OCI-LY3 (cell line): ENCODE data around the gene CPA2.

Source experiments
- H2AFZ ChIP-seq: fragments of 200-600, 300-600 bp; shearing (Covaris generic); 2 replicates; pipeline ENCODE4 v1.6.0; 2014; ENCODE audit warnings: antibody characterized with exemption, low read depth, low read length
- H3K27ac ChIP-seq: fragments of 200-600, 300-600 bp; sonication (generic); 2 replicates; pipeline ENCODE4 v1.5.1; 2014; ENCODE audit warnings: mild to moderate bottlenecking, low read length, moderate library complexity, mixed read lengths
- H3K27me3 ChIP-seq: fragments of 200-600, 300-600 bp; sonication (generic); 2 replicates; pipeline ENCODE4 v1.6.1; 2014; ENCODE audit warnings: low read depth, low read length, mixed read lengths
- H3K36me3 ChIP-seq: fragments of 200-600, 300-600 bp; sonication (generic); replicated peaks from 2 replicates; pipeline ENCODE3; 2014; ENCODE audit warnings: low read depth, low read length, mixed read lengths
- H3K4me1 ChIP-seq: fragments of 300-600, 200-600 bp; sonication (generic); 2 replicates; pipeline ENCODE4 v1.6.1; 2014; ENCODE audit warnings: low read length, mixed read lengths
- H3K4me2 ChIP-seq: fragments of 200-600, 300-600 bp; sonication (generic); 2 replicates; pipeline ENCODE4 v1.6.1; 2014; ENCODE audit warnings: low read length, mixed read lengths
- H3K4me3 ChIP-seq: fragments of 300-600, 200-600 bp; sonication (generic); 2 replicates; pipeline ENCODE4 v1.5.1; 2014; ENCODE audit warnings: antibody characterized with exemption, mild to moderate bottlenecking, low read length, moderate library complexity
- H3K79me2 ChIP-seq: fragments of 300-600, 200-600 bp; shearing (Covaris generic); 2 replicates; pipeline ENCODE4 v1.6.1; 2014; ENCODE audit warnings: mild to moderate bottlenecking, low read length, mixed read lengths
- H3K9ac ChIP-seq: fragments of 300-600, 200-600 bp; shearing (Covaris generic); 2 replicates; pipeline ENCODE4 v1.6.0; 2014; ENCODE audit warnings: mild to moderate bottlenecking, low read length, moderate library complexity
- H3K9me3 ChIP-seq: fragments of 200-600, 300-600 bp; shearing (Covaris generic); 2 replicates; pipeline ENCODE4 v1.6.1; 2014; ENCODE audit warnings: low read length, mixed read lengths; ENCODE audit not compliant: insufficient read depth
- H4K20me1 ChIP-seq: fragments of 200-600, 300-600 bp; sonication (generic); 2 replicates; pipeline ENCODE4 v1.6.1; 2016; ENCODE audit warnings: low read length, mixed read lengths; ENCODE audit not compliant: insufficient read depth
- EZH2phosphoT487 ChIP-seq: fragments of 200-600 bp; shearing (Covaris generic); IDR thresholded peaks from 2 replicates; pipeline ENCODE4 v1.6.1; 2018; ENCODE audit warnings: antibody characterized with exemption, mixed run types, low read depth
- TF ChIP-seq, protein P1 (sequence below): fragments of 200-600, 300-600 bp; sonication (generic); IDR thresholded peaks from 2 replicates; pipeline ENCODE4 v1.5.1; 2014; ENCODE audit warnings: antibody characterized with exemption, low read length, low read depth

The CPA2 gene

DNA sequence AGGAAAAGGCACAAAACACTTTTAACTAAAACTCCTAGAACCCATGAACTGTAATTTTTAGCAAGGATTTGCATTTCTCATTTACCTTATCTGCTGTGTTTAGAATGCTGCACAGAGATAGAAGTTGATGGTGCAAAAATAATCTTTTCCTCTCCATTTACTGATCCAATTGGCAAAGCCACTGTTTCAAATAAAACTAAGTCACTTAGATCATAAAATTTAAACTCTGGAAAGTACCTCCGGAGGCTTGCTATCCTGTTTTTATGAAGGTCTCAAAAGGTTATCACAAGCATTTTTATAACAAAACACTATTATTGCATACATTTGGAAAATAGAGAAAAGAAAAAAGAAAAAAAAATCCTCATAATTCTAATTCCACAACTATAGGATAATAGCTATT, 7.6 kb downstream of the CPA2 start:
- Histone ChIP-seq H3K4me3 (no peak overlapping the region), H4K20me1 (no peaks in the 10 kb centered on the region), H3K79me2 (no peaks in the 10 kb centered on the region), H2AFZ (no peak overlapping the region), H3K4me2 (no peak overlapping the region), H3K27me3 (peaks cover 16% of the 10 kb centered on the region), H3K9me3 (no peaks in the 10 kb centered on the region), H3K4me1 (no peaks in the 10 kb centered on the region), H3K36me3 (no peaks in the 10 kb centered on the region), H3K9ac (no peak overlapping the region), H3K27ac (no peak overlapping the region)
- TF ChIP-seq, protein P1, sequence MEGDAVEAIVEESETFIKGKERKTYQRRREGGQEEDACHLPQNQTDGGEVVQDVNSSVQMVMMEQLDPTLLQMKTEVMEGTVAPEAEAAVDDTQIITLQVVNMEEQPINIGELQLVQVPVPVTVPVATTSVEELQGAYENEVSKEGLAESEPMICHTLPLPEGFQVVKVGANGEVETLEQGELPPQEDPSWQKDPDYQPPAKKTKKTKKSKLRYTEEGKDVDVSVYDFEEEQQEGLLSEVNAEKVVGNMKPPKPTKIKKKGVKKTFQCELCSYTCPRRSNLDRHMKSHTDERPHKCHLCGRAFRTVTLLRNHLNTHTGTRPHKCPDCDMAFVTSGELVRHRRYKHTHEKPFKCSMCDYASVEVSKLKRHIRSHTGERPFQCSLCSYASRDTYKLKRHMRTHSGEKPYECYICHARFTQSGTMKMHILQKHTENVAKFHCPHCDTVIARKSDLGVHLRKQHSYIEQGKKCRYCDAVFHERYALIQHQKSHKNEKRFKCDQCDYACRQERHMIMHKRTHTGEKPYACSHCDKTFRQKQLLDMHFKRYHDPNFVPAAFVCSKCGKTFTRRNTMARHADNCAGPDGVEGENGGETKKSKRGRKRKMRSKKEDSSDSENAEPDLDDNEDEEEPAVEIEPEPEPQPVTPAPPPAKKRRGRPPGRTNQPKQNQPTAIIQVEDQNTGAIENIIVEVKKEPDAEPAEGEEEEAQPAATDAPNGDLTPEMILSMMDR: no peak
- no peak for TF ChIP-seq EZH2phosphoT487

DNA sequence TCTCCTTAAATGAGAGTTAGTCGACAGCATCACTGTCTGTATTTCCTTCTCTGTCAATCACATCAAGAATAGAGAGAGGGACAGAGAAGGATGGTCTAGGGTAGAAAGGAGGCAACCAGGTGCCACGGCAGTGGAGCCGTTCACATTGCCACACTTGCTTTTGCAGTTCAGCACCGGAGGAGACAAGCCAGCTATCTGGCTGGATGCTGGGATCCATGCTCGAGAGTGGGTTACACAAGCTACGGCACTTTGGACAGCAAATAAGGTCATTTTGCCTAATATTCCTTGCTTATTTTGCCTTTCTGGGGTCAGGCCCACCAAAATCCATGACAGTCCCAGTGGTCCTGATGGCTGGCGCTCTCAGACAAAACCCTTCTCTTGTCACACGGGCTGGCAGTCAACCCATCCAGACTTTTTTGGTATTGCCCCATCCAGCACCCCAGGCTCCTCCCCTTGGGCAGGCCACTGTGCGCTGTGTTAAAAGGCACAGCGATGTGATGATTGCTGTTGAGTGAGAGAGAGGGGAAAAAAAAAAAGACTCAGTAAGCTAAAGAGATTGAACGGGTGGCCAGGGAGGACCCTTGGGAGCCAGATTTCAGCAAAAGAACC, 8.4 kb downstream of the CPA2 start:
- Histone ChIP-seq H3K4me2 (no peak overlapping the region), H2AFZ (no peak overlapping the region), H3K9ac (no peak overlapping the region), H3K9me3 (no peaks in the 10 kb centered on the region), H3K4me1 (no peaks in the 10 kb centered on the region), H4K20me1 (no peaks in the 10 kb centered on the region), H3K79me2 (no peaks in the 10 kb centered on the region), H3K4me3 (no peak overlapping the region), H3K27ac (no peak overlapping the region), H3K36me3 (no peaks in the 10 kb centered on the region), H3K27me3 (peaks cover 16% of the 10 kb centered on the region)
- no peak for TF ChIP-seq EZH2phosphoT487
- TF ChIP-seq, protein P1: no peak

DNA sequence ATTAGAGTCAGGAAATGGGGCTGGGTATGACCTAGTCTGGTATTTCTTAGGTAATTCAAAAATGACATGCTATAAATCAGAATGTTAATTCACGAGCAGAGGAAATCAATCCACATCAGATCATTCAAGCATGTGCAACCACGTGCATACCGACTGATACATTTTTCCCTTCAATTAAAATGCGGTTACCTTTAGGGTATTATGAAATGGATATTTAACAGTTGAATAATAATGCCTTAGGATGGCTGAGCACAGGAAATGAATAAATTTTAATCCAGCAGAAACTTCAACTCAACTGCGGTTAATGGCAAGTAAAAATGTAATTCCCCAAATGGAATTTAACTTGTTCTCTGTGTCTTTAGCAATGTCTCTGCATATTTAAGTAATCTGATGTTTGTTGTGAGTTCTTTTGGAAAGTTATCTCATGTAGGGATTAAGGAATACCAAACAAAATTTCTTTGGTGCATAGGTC, 9.2 kb downstream of the CPA2 start:
- H3K79me2 ChIP-seq: no peaks in the 10 kb centered on the region
- H3K4me1 ChIP-seq: no peaks in the 10 kb centered on the region
- no peaks in the 10 kb centered on the region for H4K20me1 ChIP-seq
- TF ChIP-seq, protein P1: no peak
- TF ChIP-seq EZH2phosphoT487: no peak
- H3K27me3 ChIP-seq: peaks cover 16% of the 10 kb centered on the region
- no peak overlapping the region for H3K4me3 ChIP-seq
- no peak overlapping the region for H3K4me2 ChIP-seq
- no peak overlapping the region for H2AFZ ChIP-seq
- H3K27ac ChIP-seq: no peak overlapping the region
- no peak overlapping the region for H3K9ac ChIP-seq
- no peaks in the 10 kb centered on the region for H3K9me3 ChIP-seq
- H3K36me3 ChIP-seq: no peaks in the 10 kb centered on the region

DNA sequence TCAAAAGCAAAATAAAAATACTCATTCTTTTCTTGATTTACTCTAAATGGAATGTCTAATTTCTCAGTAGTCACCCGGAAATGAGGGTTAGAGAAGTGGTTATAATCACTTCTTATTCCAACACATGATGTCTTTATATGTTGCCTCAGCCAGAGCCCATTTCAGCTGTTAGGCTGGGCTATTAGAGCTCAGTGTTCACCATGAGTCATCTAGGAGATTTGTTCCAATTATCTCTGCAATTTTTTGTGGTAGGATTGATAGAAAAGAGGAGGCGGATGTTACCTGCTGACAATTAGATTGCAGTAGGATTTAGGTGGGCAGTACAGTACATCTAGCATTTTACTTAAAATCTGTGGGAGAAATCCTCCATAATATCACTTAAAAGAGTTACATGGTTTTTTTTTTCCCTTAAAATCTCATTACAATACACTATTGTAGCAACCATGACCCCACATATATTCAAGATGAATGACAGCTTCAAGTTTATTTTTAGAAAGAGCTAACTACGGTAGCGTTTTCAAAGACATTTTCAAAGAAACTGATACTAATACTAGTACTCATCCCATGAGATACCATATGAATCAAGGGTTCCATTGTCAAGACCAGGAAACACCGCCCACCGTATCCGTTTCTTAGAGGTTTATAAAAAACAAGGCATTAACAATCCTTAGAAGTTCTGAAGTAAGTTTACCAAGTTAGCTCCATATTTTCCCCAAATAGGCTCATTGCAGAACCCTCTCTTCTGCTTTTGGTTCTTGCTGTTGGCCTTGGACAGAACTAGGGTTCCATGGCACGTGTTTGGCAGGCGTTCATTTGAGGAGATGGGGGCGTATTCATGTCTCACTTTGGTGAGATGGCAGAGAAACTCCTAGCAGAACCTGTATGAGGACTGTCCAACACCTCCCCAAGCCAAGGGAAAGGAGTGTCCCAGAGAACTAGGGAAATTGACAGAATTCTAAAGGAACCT, 10.4 kb downstream of the CPA2 start:
- Histone ChIP-seq H3K27ac (no peak overlapping the region), H3K9ac (no peak overlapping the region), H3K4me3 (no peak overlapping the region), H4K20me1 (no peaks in the 10 kb centered on the region), H3K79me2 (no peaks in the 10 kb centered on the region), H3K4me1 (no peaks in the 10 kb centered on the region), H3K4me2 (no peak overlapping the region), H2AFZ (no peak overlapping the region), H3K27me3 (peaks cover 20% of the 10 kb centered on the region), H3K9me3 (no peaks in the 10 kb centered on the region), H3K36me3 (no peaks in the 10 kb centered on the region)
- TF ChIP-seq EZH2phosphoT487: no peak
- TF ChIP-seq, protein P1: no peak
